Neural cell (in vitro differentiated cells): ENCODE results near the gene THAP4. TPM values are rescaled to one million over a fixed set of nuclear protein-coding genes. Genes with fewer than 3 reads are reported as not detected.

Experiments
- H2AFZ ChIP-seq: fragments of 200-600, 300-800 bp; sonication (generic), shearing (Covaris generic); 2 replicates; pipeline ENCODE4 v1.6.0; 2014; ENCODE audit warnings: low read depth, mild to moderate bottlenecking, antibody characterized with exemption, low read length, moderate library complexity
- H3F3A ChIP-seq: fragments of 200-600 bp; shearing (Covaris generic); 2 replicates; pipeline ENCODE4 v1.6.1; 2016; ENCODE audit warnings: mild to moderate bottlenecking, moderate library complexity, mixed read lengths, antibody characterized with exemption, low read length; ENCODE audit not compliant: insufficient read depth, poor library complexity, severe bottlenecking
- H3K27ac ChIP-seq: fragments of 200-600, 300-800 bp; sonication (generic), shearing (Covaris generic); 2 replicates; pipeline ENCODE4 v1.5.1; 2014; ENCODE audit warnings: mild to moderate bottlenecking, low read length, moderate library complexity
- H3K27me3 ChIP-seq: fragments of 300-800, 200-600 bp; sonication (generic), shearing (Covaris generic); 2 replicates; pipeline ENCODE4 v1.6.0; 2014; ENCODE audit warnings: mild to moderate bottlenecking, low read depth, low read length, moderate library complexity; ENCODE audit not compliant: insufficient read depth
- H3K36me3 ChIP-seq: fragments of 300-800, 200-600 bp; sonication (generic), shearing (Covaris generic); 2 replicates; pipeline ENCODE4 v1.5.1; 2014; ENCODE audit warnings: mild to moderate bottlenecking, antibody characterized with exemption, low read length, moderate library complexity; ENCODE audit not compliant: insufficient read depth
- H3K4me2 ChIP-seq: fragments of 300-800, 200-600 bp; sonication (generic), shearing (Covaris generic); 2 replicates; pipeline ENCODE4 v1.6.0; 2014; ENCODE audit warnings: mild to moderate bottlenecking, low read length
- H3K4me3 ChIP-seq: fragments of 300-800, 200-600 bp; sonication (generic), shearing (Covaris generic); 2 replicates; pipeline ENCODE4 v1.5.1; 2014; ENCODE audit warnings: mild to moderate bottlenecking, low read length, moderate library complexity
- H3K79me2 ChIP-seq: fragments of 200-600 bp; shearing (Covaris generic); replicated peaks from 2 replicates; pipeline ENCODE4 v1.6.0; 2014; ENCODE audit warnings: mild to moderate bottlenecking, low read length, moderate library complexity; ENCODE audit not compliant: insufficient read depth
- H3K9ac ChIP-seq: fragments of 300-800, 200-600 bp; sonication (generic), shearing (Covaris generic); 2 replicates; pipeline ENCODE4 v1.6.1; 2016; ENCODE audit warnings: mild to moderate bottlenecking, low read length, mixed read lengths
- H3K9me2 ChIP-seq: fragments of 200-600 bp; shearing (Covaris generic); 2 replicates; pipeline ENCODE4 v1.6.1; 2016; ENCODE audit warnings: mild to moderate bottlenecking, low read length, mixed read lengths; ENCODE audit not compliant: insufficient read depth
- H3K9me3 ChIP-seq: fragments of 200-600, 300-800 bp; sonication (generic), shearing (Covaris generic); 2 replicates; pipeline ENCODE4 v1.6.1; 2016; ENCODE audit warnings: mild to moderate bottlenecking, mixed run types, low read length, moderate library complexity, mixed read lengths
- H4K20me1 ChIP-seq: fragments of 200-600 bp; shearing (Covaris generic); 2 replicates; pipeline ENCODE4 v1.6.1; 2016; ENCODE audit warnings: mild to moderate bottlenecking, mixed run types; ENCODE audit not compliant: insufficient read depth
- CTCF ChIP-seq: fragments of 450-650 bp; IDR thresholded peaks from 2 replicates; pipeline ENCODE4 v1.5.1; 2014; ENCODE audit warnings: antibody characterized with exemption, mild to moderate bottlenecking, moderate library complexity; ENCODE audit not compliant: poor library complexity, severe bottlenecking
- EP300 ChIP-seq: fragments of 450-650 bp; conservative IDR thresholded peaks from 2 replicates; pipeline ENCODE4 v1.6.1; 2014; ENCODE audit warnings: antibody characterized with exemption, mild to moderate bottlenecking, moderate library complexity; ENCODE audit not compliant: poor library complexity, severe bottlenecking
- EZH2 ChIP-seq: fragments of 200-600, 300-800 bp; shearing (Covaris generic), sonication (generic); IDR thresholded peaks from 2 replicates; pipeline ENCODE4 v1.6.1; 2014; ENCODE audit warnings: antibody characterized with exemption, low read length, borderline replicate concordance, mild to moderate bottlenecking; ENCODE audit not compliant: insufficient read depth, poor library complexity, severe bottlenecking
- MXI1 ChIP-seq: fragments of 450-650 bp; conservative IDR thresholded peaks from 2 replicates; pipeline ENCODE4 v1.6.1; 2014; ENCODE audit warnings: antibody characterized with exemption, mild to moderate bottlenecking; ENCODE audit not compliant: poor library complexity, severe bottlenecking
- POLR2AphosphoS5 ChIP-seq: IDR thresholded peaks from 2 replicates; pipeline ENCODE4 v1.6.1; 2012
- RAD21 ChIP-seq: fragments of 450-650 bp; conservative IDR thresholded peaks from 2 replicates; pipeline ENCODE4 v1.6.1; 2014; ENCODE audit warnings: antibody characterized with exemption, mild to moderate bottlenecking, moderate library complexity
- REST ChIP-seq: IDR thresholded peaks from 2 replicates; pipeline ENCODE4 v1.6.1; 2012; ENCODE audit warnings: borderline replicate concordance
- SMC3 ChIP-seq: fragments of 450-650 bp; conservative IDR thresholded peaks from 2 replicates; pipeline ENCODE4 v1.6.1; 2014; ENCODE audit warnings: antibody characterized with exemption, mild to moderate bottlenecking, moderate library complexity; ENCODE audit not compliant: poor library complexity
- TAF1 ChIP-seq: IDR thresholded peaks from 2 replicates; pipeline ENCODE4 v1.6.1; 2012; ENCODE audit warnings: low read depth
- polyA plus RNA-seq: library from polyadenylated mRNA; depleted of rRNA; stranded (reverse); fragments of >200 nt; gene quantifications from 2 replicates; pipeline ENCODE4 v1.2.3, GENCODE V29; 2014

THAP4 gene
- polyA plus RNA-seq, 1 donor from 2014 or later = 30.8 TPM

- Histone ChIP-seq H3K36me3 (no peaks in the 10 kb centered on the region), H3K79me2 (no peaks in the 10 kb centered on the region), H3F3A (no peaks in the 10 kb centered on the region), H4K20me1 (no peaks in the 10 kb centered on the region), H3K4me3 (no peak overlapping the region), H3K27ac (no peak overlapping the region), H3K27me3 (no peaks in the 10 kb centered on the region), H3K4me2 (no peak overlapping the region), H3K9me3 (no peaks in the 10 kb centered on the region), H3K9ac (no peak overlapping the region), H2AFZ (no peak overlapping the region), H3K9me2 (no peaks in the 10 kb centered on the region)
- TF ChIP-seq POLR2AphosphoS5 = no peak
- no peak for TF ChIP-seq TAF1
- TF ChIP-seq RAD21 = no peak
- TF ChIP-seq CTCF = no peak
- TF ChIP-seq REST = no peak
- TF ChIP-seq SMC3 = no peak
- no peak for TF ChIP-seq EZH2
- no peak for TF ChIP-seq EP300
- TF ChIP-seq MXI1 = no peak
Observed at GRCh38 chr2:241602720-241603119, 34.2 kb downstream of the THAP4 start.

GRCh38 chr2:241601841-241602240, 35.1 kb downstream of the THAP4 start:
- no peaks in the 10 kb centered on the region for H3F3A ChIP-seq
- H3K9ac ChIP-seq = no peak overlapping the region
- H3K27me3 ChIP-seq = no peaks in the 10 kb centered on the region
- TF ChIP-seq CTCF = no peak
- TF ChIP-seq EP300 = no peak
- no peak for TF ChIP-seq REST
- TF ChIP-seq EZH2 = no peak
- TF ChIP-seq TAF1 = no peak
- no peak for TF ChIP-seq MXI1
- no peak for TF ChIP-seq POLR2AphosphoS5
- no peak for TF ChIP-seq SMC3
- TF ChIP-seq RAD21 = no peak
- H3K27ac ChIP-seq = no peak overlapping the region
- no peaks in the 10 kb centered on the region for H3K36me3 ChIP-seq
- no peaks in the 10 kb centered on the region for H3K9me3 ChIP-seq
- no peaks in the 10 kb centered on the region for H3K9me2 ChIP-seq
- H2AFZ ChIP-seq = no peak overlapping the region
- H3K4me2 ChIP-seq = no peak overlapping the region
- no peak overlapping the region for H3K4me3 ChIP-seq
- no peaks in the 10 kb centered on the region for H3K79me2 ChIP-seq
- H4K20me1 ChIP-seq = no peaks in the 10 kb centered on the region
